SH-SY5Y (cell line): ENCODE results near the gene FBH1.

Source experiments
- GATA2 ChIP-seq: IDR thresholded peaks from 2 replicates; pipeline ENCODE4 v1.6.1; 2011; ENCODE audit warnings: mild to moderate bottlenecking, low read depth, low read length
- GATA3 ChIP-seq: IDR thresholded peaks from 2 replicates; pipeline ENCODE4 v1.6.1; 2011; ENCODE audit warnings: low read depth, mild to moderate bottlenecking, low read length, moderate library complexity

DNA sequence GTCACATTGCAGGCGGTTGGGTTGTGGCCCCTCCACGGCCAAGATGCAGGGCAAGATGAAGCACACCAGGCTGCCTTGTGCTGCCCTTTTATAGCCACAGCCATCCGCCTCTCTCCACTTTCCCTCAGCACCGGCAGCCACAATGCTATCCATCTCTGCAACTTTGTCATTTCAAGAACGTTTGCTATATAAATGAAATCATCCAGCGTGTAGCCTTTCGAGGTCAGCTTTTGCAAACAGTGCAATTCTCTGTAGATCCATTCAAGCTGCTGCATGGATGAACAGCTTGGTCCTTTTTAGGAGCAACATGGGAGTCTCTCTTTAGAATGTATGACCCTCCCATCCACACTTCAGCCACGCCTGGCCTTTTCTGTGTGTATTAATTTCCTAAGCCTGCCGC lies 93.7 kb downstream of the FBH1 start:
- TF ChIP-seq GATA3 (no peak), GATA2 (no peak)
